Stomach (tissue), 9 donors: ENCODE measurements around the gene MOGAT1. TPM values are rescaled to one million over a fixed set of nuclear protein-coding genes. Genes with fewer than 3 reads are reported as not detected.
"Not testable (repeated sequence)": the region's sequence is repeated elsewhere in the genome, so short reads cannot be mapped to it uniquely, and the experiment has no call there.

Experiments
- DNase-seq, 2 donors: peaks; one replicate each; pipeline versions ENCODE4 v3.0.0 to v3.0.0-alpha.2; 2013 to 2019
- H3K27ac ChIP-seq, 5 donors: fragments of 200-600 bp in 4 of 5; sonication (generic) in 4 of 5; one replicate each; pipeline ENCODE4 v1.5.1; 2013 to 2019; ENCODE audit warnings: mild to moderate bottlenecking in 1 of 5, moderate library complexity in 1 of 5
- H3K27me3 ChIP-seq, 3 donors: fragments of 200-600 bp; sonication (generic); one replicate each; pipeline ENCODE4 v1.5.1; 2017 to 2019; ENCODE audit warnings: mixed run types in 1 of 3
- H3K36me3 ChIP-seq, 4 donors: fragments of 200-600 bp; sonication (generic); 1 replicate in 3 of 4; 2 replicates in 1 of 4; pipeline ENCODE4 v1.5.1; 2016 to 2019
- H3K4me1 ChIP-seq, 4 donors: fragments of 200-600 bp; sonication (generic); one replicate each; pipeline ENCODE4 v1.5.1; 2016 to 2019
- H3K4me3 ChIP-seq, 4 donors: fragments of 200-600 bp; sonication (generic) in 3 of 4; one replicate each; pipeline ENCODE4 v1.5.1; 2016 to 2019; ENCODE audit warnings: mild to moderate bottlenecking in 1 of 4
- H3K9me3 ChIP-seq, 4 donors: fragments of 200-600 bp; sonication (generic); one replicate each; pipeline ENCODE4 v1.5.1; 2016 to 2019
- CTCF ChIP-seq, 7 experiments: fragments of 450-650 bp in 4 of 7; fragments of 200-600 bp in 3 of 7; sonication (generic) in 3 of 7; IDR thresholded peaks; one replicate each; pipeline ENCODE4 v1.5.1; 2016 to 2019; ENCODE audit warnings: antibody characterized with exemption in 7 of 7, control low read depth in 2 of 7, mild to moderate bottlenecking in 1 of 7
- EP300 ChIP-seq: sonication (generic); formaldehyde crosslinking; IDR thresholded peaks from one replicate; pipeline ENCODE4 v1.6.1; 2017; ENCODE audit warnings: antibody characterized with exemption
- POLR2A ChIP-seq, 4 donors: fragments of 450-650 bp; IDR thresholded peaks; one replicate each; pipeline ENCODE4 v1.6.1; 2016; ENCODE audit warnings: antibody characterized with exemption in 4 of 4, control low read depth in 2 of 4, mild to moderate bottlenecking in 1 of 4, moderate library complexity in 1 of 4
- POLR2AphosphoS5 ChIP-seq, 3 donors: sonication (generic); formaldehyde crosslinking; IDR thresholded peaks; one replicate each; pipeline ENCODE4 v1.6.1; 2016; ENCODE audit warnings: antibody characterized with exemption in 3 of 3
- WGBS, 5 donors: extraction: QIAGEN DNeasy Blood & Tissue Kit in 3 of 5; methylation state at CpG; one replicate each; pipeline versions ENCODE4 v1.1.5 to v1.1.7; 2013 to 2018; 5-methylcytosine and 5-hydroxymethylcytosine counted together
- intact Hi-C: fragments of 100-400 bp; cut with DNase I; formaldehyde crosslinking; loops from one replicate; pipeline ENCODE4 v1.15.1; 2023; ENCODE audit warnings: low total_unique reads
- polyA plus RNA-seq, 3 donors: library from polyadenylated mRNA; stranded (reverse); fragments of 200-250 nt; gene quantifications; one replicate each; pipeline ENCODE4 v1.2.3, GENCODE V29; 2013
- total RNA-seq, 5 donors: library from RNA; depleted of rRNA; stranded (reverse); fragments of >200 nt; gene quantifications; one replicate each; pipeline versions ENCODE4 v1.1.0 to v1.2.3, GENCODE V29; 2014 to 2016
- donor health status: healthy with polysubstance abuse.
- donor health status: Bipolar disorder and iron deficiency.
- donor health status: healthy.

MOGAT1 gene
- total and polyA plus RNA-seq, 8 donors: 0.15 to 1.8 TPM; not detected in 6

DNA sequence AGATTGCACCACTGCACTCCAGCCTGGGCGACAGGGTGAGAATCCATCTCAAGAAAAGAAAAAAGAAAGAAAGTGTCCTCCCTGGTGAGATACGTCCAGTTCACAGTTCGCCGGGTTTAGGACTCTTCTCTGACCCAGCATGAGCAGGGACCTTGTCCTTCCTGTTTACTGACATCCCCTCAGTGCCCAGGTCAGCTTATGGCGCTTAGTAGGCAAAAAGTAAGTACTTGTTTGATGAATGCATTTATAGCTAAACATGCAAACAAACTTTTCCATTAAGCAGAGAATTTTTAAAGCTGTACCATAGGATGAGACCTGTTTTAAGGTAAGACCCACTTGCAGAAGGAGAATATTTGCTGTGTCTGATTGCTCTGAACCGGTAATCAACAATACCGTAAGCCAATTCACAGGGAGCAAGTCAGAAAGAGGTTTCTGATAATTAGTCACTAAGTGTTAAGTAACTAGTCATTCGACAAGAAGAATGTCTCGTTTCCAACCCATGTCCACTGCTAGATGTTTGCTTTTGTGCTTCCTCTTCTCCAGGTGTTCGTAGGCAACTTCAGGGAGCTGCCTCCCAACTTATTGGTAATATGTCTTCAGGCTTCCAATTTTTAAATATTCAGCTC, 40.0 kb downstream of the MOGAT1 start:
- Histone ChIP-seq H3K4me3 (no peak overlapping the region), H3K27ac (no peak overlapping the region), H3K36me3 (no peaks in the 10 kb centered on the region), H3K9me3 (no peaks in the 10 kb centered on the region), H3K27me3 (no peaks in the 10 kb centered on the region), H3K4me1 (peaks cover 16 to 49% (median 31%) of the 10 kb centered on the region in 4 donors)
- TF ChIP-seq POLR2A (IDR thresholded peaks at IDR 0.05): no peak
- WGBS, 5 donors: 65 to 78% (median 74%) methylated on average over 10 of the region's 10 CpGs
- intact Hi-C loops: no loop called here
- no peak for DNase-seq

GRCh38 chr2:222713002-222713401, 41.5 kb downstream of the MOGAT1 start:
- intact Hi-C loops: no loop called here
- WGBS, 5 donors: 60 to 78% (median 71%) methylated on average over 3 of the region's 3 CpGs
- TF ChIP-seq POLR2AphosphoS5 (IDR thresholded peaks at IDR 0.05): no peak
- TF ChIP-seq CTCF (IDR thresholded peaks at IDR 0.05): no peak
- no peak for TF ChIP-seq POLR2A (IDR thresholded peaks at IDR 0.05)
- TF ChIP-seq EP300: no peak

GRCh38 chr2:222714361-222715241, 43.1 kb downstream of the MOGAT1 start:
- H3K36me3 ChIP-seq: no peaks in the 10 kb centered on the region
- peak overlapping the region; percentile 4 to 61 (median 40) for H3K27ac ChIP-seq
- no peak for TF ChIP-seq POLR2A (IDR thresholded peaks at IDR 0.05)
- no peak for TF ChIP-seq EP300
- peak in 1 of 7 experiments; percentile 0 for TF ChIP-seq CTCF (IDR thresholded peaks at IDR 0.05)
- TF ChIP-seq POLR2AphosphoS5 (IDR thresholded peaks at IDR 0.05): peak in 1 of 3 donors; percentile 35
- WGBS, 5 donors: 27 to 52% (median 38%) methylated on average over 7 of the region's 7 CpGs
- DNase-seq: peak in 1 of 2 donors; percentile 78
- intact Hi-C loops: no loop called here
- no peaks in the 10 kb centered on the region for H3K27me3 ChIP-seq
- no peak overlapping the region for H3K4me3 ChIP-seq
- no peaks in the 10 kb centered on the region for H3K9me3 ChIP-seq
- peaks cover 0 to 20% (median 8%) of the 10 kb centered on the region in 4 donors for H3K4me1 ChIP-seq

More at GRCh38 chr2:222713002-222713401, 41.5 kb downstream of the MOGAT1 start:
- Histone ChIP-seq H3K4me3 (no peak overlapping the region), H3K27me3 (no peaks in the 10 kb centered on the region), H3K9me3 (no peaks in the 10 kb centered on the region), H3K27ac (no peak overlapping the region), H3K4me1 (peaks cover 9 to 36% (median 22%) of the 10 kb centered on the region in 4 donors), H3K36me3 (no peaks in the 10 kb centered on the region)
- DNase-seq: no peak

GRCh38 chr2:222715742-222716141, 44.3 kb downstream of the MOGAT1 start:
- Histone ChIP-seq H3K4me3 (no peak overlapping the region), H3K9me3 (no peaks in the 10 kb centered on the region), H3K27me3 (no peaks in the 10 kb centered on the region), H3K36me3 (no peaks in the 10 kb centered on the region), H3K4me1 (peaks cover 0 to 18% (median 6%) of the 10 kb centered on the region in 4 donors), H3K27ac (no peak overlapping the region)
- WGBS, 5 donors: 79 to 86% (median 82%) methylated on average over 9 of the region's 9 CpGs
- TF ChIP-seq POLR2A (IDR thresholded peaks at IDR 0.05): no peak
- TF ChIP-seq EP300: no peak
- no peak for TF ChIP-seq POLR2AphosphoS5 (IDR thresholded peaks at IDR 0.05)
- no peak for TF ChIP-seq CTCF (IDR thresholded peaks at IDR 0.05)
- intact Hi-C loops: no loop called here
- DNase-seq: no peak

GRCh38 chr2:222719787-222720186, 48.3 kb downstream of the MOGAT1 start:
- intact Hi-C loops, DNase-seq, H3K27ac ChIP-seq, H3K4me3 ChIP-seq, H3K27me3 ChIP-seq, H3K36me3 ChIP-seq, H3K4me1 ChIP-seq, H3K9me3 ChIP-seq: not testable (repeated sequence)
- WGBS, 5 donors: 78 to 100% (median 93%) methylated on average over 1 of the region's 1 CpG

- H3K27ac ChIP-seq, H3K27me3 ChIP-seq, H3K4me3 ChIP-seq, intact Hi-C loops, H3K36me3 ChIP-seq, H3K4me1 ChIP-seq, H3K9me3 ChIP-seq, DNase-seq: not testable (repeated sequence)
- whole genome bisulfite sequencing, 5 donors: 96 to 100% (median 97%) methylated on average over 2 of the region's 2 CpGs
These were observed 50.1 kb downstream of the MOGAT1 start for GRCh38 chr2:222721597-222721996.
